Measurements from ENCODE around the gene SAP30BP. TPM values are rescaled to one million over a fixed set of nuclear protein-coding genes. Genes with fewer than 3 reads are reported as not detected.

SAP30BP gene
- total RNA-seq, 1 experiment from 2014 or later = 149 TPM

DNA sequence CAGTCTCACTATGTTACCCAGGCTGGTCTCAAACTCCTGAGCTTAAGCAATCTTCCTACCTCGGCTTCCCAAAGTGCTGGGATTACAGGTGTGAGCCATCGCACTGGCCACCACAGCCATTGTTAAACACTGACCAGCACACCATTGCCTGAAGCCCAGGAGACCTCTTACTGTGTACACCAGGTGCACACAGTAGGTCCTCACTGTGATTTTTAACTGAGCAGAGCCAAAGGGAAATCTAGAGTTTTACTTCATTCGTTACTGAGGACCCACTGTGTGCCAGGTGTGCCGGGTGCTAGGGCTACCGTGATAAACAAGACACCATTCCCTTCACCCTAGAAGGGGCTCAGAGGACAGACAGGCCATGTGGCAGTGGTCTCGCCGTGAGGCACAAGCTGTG, 58.4 kb downstream of the SAP30BP start:
- H2AFZ ChIP-seq (ENCODE audit: low read depth, low read length, poor library complexity, severe bottlenecking) = no peak overlapping the region
- H4K20me1 ChIP-seq (ENCODE audit: insufficient read depth) = no peaks in the 10 kb centered on the region
- H3K4me2 ChIP-seq (ENCODE audit: low read length) = no peak overlapping the region
- peaks cover 47% of the 10 kb centered on the region for H3K79me2 ChIP-seq (ENCODE audit: insufficient read depth, low read length)
- DNase-seq (ENCODE audit: low read depth, low spot score) (no peak), ATAC-seq (no peak)
- ChIA-PET POLR2A (interaction anchor here (1.3 to 4.0 kb wide), 2 partner anchors 19 to 43 kb away, joined by 5 to 24 read pairs; no protein-coding TSS in a partner anchor), CTCF (no interaction called here), RAD21 (ENCODE audit: low non-redundant PET in 1 of 2, low total read pairs in 2 of 2, uncharacterized antibody in 2 of 2, unreplicated experiment in 2 of 2) (no interaction called here)
- H3K9me2 ChIP-seq (ENCODE audit: insufficient read depth) = no peaks in the 10 kb centered on the region
- no peaks in the 10 kb centered on the region for H3K9me3 ChIP-seq (ENCODE audit: control insufficient read depth in 1 of 2, insufficient read depth in 1 of 2, low read depth in 1 of 2, low read length in 2 of 2)
- peaks cover 35 to 50% of the 10 kb centered on the region in 2 experiments for H3K36me3 ChIP-seq (ENCODE audit: control insufficient read depth in 1 of 2, insufficient read depth in 2 of 2, low read length in 2 of 2)
- H3K9ac ChIP-seq (ENCODE audit: low read length) = no peak overlapping the region
- no peaks in the 10 kb centered on the region for H3K27me3 ChIP-seq (ENCODE audit: insufficient read depth, low read length)
- TF ChIP-seq CTCF (IDR thresholded peaks at IDR 0.05 in 2 of 3, conservative IDR thresholded peaks at IDR 0.05 in 1 of 3; ENCODE audit: borderline replicate concordance in 1 of 3, insufficient read depth in 1 of 3, low read depth in 2 of 3, low read length in 2 of 3) (no peak), POLR2A (IDR thresholded peaks at IDR 0.05; ENCODE audit: borderline replicate concordance, extremely low read depth, insufficient read depth, insufficient read length) (no peak), YY1 (IDR thresholded peaks at IDR 0.05; ENCODE audit: extremely low read depth, insufficient replicate concordance, low read depth, low read length) (no peak), CEBPB (IDR thresholded peaks at IDR 0.05; ENCODE audit: low read depth) (no peak)
- TF ChIP-seq, protein P1, sequence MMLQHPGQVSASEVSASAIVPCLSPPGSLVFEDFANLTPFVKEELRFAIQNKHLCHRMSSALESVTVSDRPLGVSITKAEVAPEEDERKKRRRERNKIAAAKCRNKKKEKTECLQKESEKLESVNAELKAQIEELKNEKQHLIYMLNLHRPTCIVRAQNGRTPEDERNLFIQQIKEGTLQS (IDR thresholded peaks at IDR 0.05) = no peak
- no peak overlapping the region for H3K4me3 ChIP-seq (replicated peaks in 1 of 2; ENCODE audit: low read depth in 1 of 2, low read length in 2 of 2)
- intact Hi-C loops (cut with micrococcal nuclease) = no loop called here
- no TSS peak for BruUV-seq (replicated peaks)
- H3K27ac ChIP-seq (ENCODE audit: low read depth, low read length) = peak overlapping the region; percentile 8; the same call in 1 of the 2 replicates
- peaks cover 21 to 29% of the 10 kb centered on the region in 2 experiments for H3K4me1 ChIP-seq (ENCODE audit: control insufficient read depth in 1 of 2, insufficient read depth in 2 of 2, low read length in 2 of 2)

GRCh38 chr17:75727391-75727790, 60.3 kb downstream of the SAP30BP start:
- BruUV-seq (replicated peaks) = no TSS peak
- POLR2A ChIA-PET = interaction anchor here (1.7 kb wide), 1 partner anchor 9 kb away, joined by 3 read pairs; no protein-coding TSS in a partner anchor
- H3K36me3 ChIP-seq (ENCODE audit: control insufficient read depth in 1 of 2, insufficient read depth in 2 of 2, low read length in 2 of 2) = peaks cover 50 to 64% of the 10 kb centered on the region in 2 experiments

More at GRCh38 chr17:75727391-75727790, 60.3 kb downstream of the SAP30BP start:
- no peaks in the 10 kb centered on the region for H3K9me3 ChIP-seq (ENCODE audit: control insufficient read depth in 1 of 2, insufficient read depth in 1 of 2, low read depth in 1 of 2, low read length in 2 of 2)
- peaks cover 38% of the 10 kb centered on the region for H3K79me2 ChIP-seq (ENCODE audit: insufficient read depth, low read length)
- intact Hi-C loops (cut with micrococcal nuclease) = no loop called here
- H2AFZ ChIP-seq (ENCODE audit: low read depth, low read length, poor library complexity, severe bottlenecking) = no peak overlapping the region
- H3K9ac ChIP-seq (ENCODE audit: low read length) = no peak overlapping the region
- TF ChIP-seq SP1 (IDR thresholded peaks at IDR 0.05; ENCODE audit: low read depth) = no peak
- TF ChIP-seq POLR2AphosphoS5 (IDR thresholded peaks at IDR 0.05; ENCODE audit: low read depth, low read length) = no peak
- no peak for TF ChIP-seq SIN3A (IDR thresholded peaks at IDR 0.05; ENCODE audit: low read depth)
- no peak for TF ChIP-seq CTCF (IDR thresholded peaks at IDR 0.05 in 2 of 3, conservative IDR thresholded peaks at IDR 0.05 in 1 of 3; ENCODE audit: borderline replicate concordance in 1 of 3, insufficient read depth in 1 of 3, low read depth in 2 of 3, low read length in 2 of 3)
- TF ChIP-seq, protein P1 (IDR thresholded peaks at IDR 0.05) = no peak
- ATAC-seq (no peak), DNase-seq (ENCODE audit: low read depth, low spot score) (no peak)
- no peaks in the 10 kb centered on the region for H3K27me3 ChIP-seq (ENCODE audit: insufficient read depth, low read length)
- H3K4me3 ChIP-seq (replicated peaks in 1 of 2; ENCODE audit: low read depth in 1 of 2, low read length in 2 of 2) = no peak overlapping the region
- peaks cover 14 to 19% of the 10 kb centered on the region in 2 experiments for H3K4me1 ChIP-seq (ENCODE audit: control insufficient read depth in 1 of 2, insufficient read depth in 2 of 2, low read length in 2 of 2)
- H3K4me2 ChIP-seq (ENCODE audit: low read length) = no peak overlapping the region
- RAD21 ChIA-PET (ENCODE audit: low non-redundant PET in 1 of 2, low total read pairs in 2 of 2, uncharacterized antibody in 2 of 2, unreplicated experiment in 2 of 2) = no interaction called here
- CTCF ChIA-PET = interaction anchor here (0.8 kb wide), 1 partner anchor 44 kb away, joined by 3 read pairs; no protein-coding TSS in a partner anchor
- no peaks in the 10 kb centered on the region for H4K20me1 ChIP-seq (ENCODE audit: insufficient read depth)
- H3K9me2 ChIP-seq (ENCODE audit: insufficient read depth) = no peaks in the 10 kb centered on the region
- H3K27ac ChIP-seq (ENCODE audit: low read depth, low read length) = no peak overlapping the region
